ENCODE results near the gene DLX2. TPM values are rescaled to one million over a fixed set of nuclear protein-coding genes. Genes with fewer than 3 reads are reported as not detected.
A peak's percentile ranks its signal among the peaks of the same experiment; 100 is the strongest.

DLX2 gene
- total and polyA plus RNA-seq, 2 of the 13 experiments (the other 11 are each of a cell fraction or from before 2014, with no cell fraction given) = 0.07 to 0.15 TPM

DNA sequence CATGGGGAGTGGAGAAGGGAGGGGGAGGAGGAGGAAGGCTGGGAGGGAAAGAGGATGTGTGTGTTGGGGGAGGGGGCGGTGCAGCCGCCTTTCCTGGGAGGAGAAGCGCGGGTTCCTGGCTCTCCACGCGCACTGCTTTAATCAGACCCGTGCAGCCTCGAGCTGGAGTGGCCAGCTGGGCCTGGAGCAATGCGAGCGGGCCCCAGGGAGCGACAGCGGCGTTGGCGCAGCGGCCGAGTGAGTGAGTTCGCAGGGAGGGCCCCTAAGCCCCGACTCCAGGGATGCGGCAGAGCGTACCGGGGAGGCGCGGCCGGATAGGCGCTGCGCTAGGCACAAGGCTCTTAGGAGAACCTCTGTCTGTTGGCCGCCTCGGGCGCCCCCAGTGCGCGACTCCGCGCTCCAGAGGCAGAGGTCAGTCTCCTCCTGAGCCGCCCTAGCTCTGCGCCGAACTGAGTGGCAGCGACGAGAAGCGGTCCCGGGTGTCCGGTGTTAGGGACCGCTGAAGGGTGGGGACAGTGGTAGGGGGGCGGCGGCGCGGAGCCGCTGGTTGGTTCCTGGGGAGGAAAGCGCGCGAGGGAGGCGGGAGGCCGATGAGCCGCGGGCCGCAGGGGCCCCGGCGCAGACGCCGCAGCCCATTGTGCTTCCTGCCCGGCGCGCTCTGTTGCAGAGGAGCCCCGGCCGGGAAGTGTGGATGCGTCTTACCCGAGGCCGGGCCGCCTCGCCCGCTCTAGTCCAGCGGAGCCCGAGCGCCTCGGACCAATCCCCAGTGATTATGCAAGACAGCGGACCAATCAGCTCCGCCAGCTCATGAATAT is 17.8 kb downstream of the DLX2 start (continued):
- TF ChIP-seq SMAD9 (CRISPR knock-in tag; IDR thresholded peaks at IDR 0.05) = no peak
- TF ChIP-seq ZNF225 (CRISPR knock-in tag; IDR thresholded peaks at IDR 0.05) = no peak; the same call in 1 of the 2 replicates
- peak; percentile 45; the same call in 1 of the 2 replicates for TF ChIP-seq ETV5 (CRISPR knock-in tag; IDR thresholded peaks at IDR 0.05; ENCODE audit: borderline replicate concordance)
- TF ChIP-seq, protein P1, sequence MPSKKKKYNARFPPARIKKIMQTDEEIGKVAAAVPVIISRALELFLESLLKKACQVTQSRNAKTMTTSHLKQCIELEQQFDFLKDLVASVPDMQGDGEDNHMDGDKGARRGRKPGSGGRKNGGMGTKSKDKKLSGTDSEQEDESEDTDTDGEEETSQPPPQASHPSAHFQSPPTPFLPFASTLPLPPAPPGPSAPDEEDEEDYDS (CRISPR knock-in tag; IDR thresholded peaks at IDR 0.05) = peak; percentile 81
- TF ChIP-seq ZNF660 (CRISPR knock-in tag; IDR thresholded peaks at IDR 0.05; ENCODE audit: borderline replicate concordance, low read depth) = 0 out of 2 replicates have a peak, but pooled peaks have one; percentile 62
- peak; percentile 42 for TF ChIP-seq ZBTB43 (CRISPR knock-in tag; conservative IDR thresholded peaks at IDR 0.05)
- TF ChIP-seq ZBTB8A (CRISPR knock-in tag; IDR thresholded peaks at IDR 0.05; ENCODE audit: borderline replicate concordance, low read depth) = no peak
- TF ChIP-seq, protein P2, sequence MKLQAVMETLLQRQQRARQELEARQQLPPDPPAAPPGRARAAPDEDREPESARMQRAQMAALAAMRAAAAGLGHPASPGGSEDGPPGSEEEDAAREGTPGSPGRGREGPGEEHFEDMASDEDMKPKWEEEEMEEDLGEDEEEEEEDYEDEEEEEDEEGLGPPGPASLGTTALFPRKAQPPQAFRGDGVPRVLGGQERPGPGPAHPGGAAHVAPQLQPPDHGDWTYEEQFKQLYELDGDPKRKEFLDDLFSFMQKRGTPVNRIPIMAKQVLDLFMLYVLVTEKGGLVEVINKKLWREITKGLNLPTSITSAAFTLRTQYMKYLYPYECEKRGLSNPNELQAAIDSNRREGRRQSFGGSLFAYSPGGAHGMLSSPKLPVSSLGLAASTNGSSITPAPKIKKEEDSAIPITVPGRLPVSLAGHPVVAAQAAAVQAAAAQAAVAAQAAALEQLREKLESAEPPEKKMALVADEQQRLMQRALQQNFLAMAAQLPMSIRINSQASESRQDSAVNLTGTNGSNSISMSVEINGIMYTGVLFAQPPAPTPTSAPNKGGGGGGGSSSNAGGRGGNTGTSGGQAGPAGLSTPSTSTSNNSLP (IDR thresholded peaks at IDR 0.05; ENCODE audit: low read depth, low read length) = no peak
- TF ChIP-seq, protein P3, sequence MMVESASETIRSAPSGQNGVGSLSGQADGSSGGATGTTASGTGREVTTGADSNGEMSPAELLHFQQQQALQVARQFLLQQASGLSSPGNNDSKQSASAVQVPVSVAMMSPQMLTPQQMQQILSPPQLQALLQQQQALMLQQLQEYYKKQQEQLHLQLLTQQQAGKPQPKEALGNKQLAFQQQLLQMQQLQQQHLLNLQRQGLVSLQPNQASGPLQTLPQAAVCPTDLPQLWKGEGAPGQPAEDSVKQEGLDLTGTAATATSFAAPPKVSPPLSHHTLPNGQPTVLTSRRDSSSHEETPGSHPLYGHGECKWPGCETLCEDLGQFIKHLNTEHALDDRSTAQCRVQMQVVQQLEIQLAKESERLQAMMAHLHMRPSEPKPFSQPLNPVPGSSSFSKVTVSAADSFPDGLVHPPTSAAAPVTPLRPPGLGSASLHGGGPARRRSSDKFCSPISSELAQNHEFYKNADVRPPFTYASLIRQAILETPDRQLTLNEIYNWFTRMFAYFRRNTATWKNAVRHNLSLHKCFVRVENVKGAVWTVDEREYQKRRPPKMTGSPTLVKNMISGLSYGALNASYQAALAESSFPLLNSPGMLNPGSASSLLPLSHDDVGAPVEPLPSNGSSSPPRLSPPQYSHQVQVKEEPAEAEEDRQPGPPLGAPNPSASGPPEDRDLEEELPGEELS (CRISPR knock-in tag; IDR thresholded peaks at IDR 0.05) = peak; percentile 6; the same call in 1 of the 2 replicates
- peak; percentile 63; the same call in 1 of the 2 replicates for TF ChIP-seq HIVEP1 (CRISPR knock-in tag; IDR thresholded peaks at IDR 0.05)
- no peak for TF ChIP-seq MEIS1 (CRISPR knock-in tag; IDR thresholded peaks at IDR 0.05; ENCODE audit: borderline replicate concordance)
- TF ChIP-seq, protein P4, sequence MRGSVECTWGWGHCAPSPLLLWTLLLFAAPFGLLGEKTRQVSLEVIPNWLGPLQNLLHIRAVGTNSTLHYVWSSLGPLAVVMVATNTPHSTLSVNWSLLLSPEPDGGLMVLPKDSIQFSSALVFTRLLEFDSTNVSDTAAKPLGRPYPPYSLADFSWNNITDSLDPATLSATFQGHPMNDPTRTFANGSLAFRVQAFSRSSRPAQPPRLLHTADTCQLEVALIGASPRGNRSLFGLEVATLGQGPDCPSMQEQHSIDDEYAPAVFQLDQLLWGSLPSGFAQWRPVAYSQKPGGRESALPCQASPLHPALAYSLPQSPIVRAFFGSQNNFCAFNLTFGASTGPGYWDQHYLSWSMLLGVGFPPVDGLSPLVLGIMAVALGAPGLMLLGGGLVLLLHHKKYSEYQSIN (CRISPR knock-in tag; IDR thresholded peaks at IDR 0.05; ENCODE audit: borderline replicate concordance) = no peak
- no peak; the same call in 1 of the 2 replicates for TF ChIP-seq PAX8 (CRISPR knock-in tag; IDR thresholded peaks at IDR 0.05; ENCODE audit: borderline replicate concordance)
- no peak for TF ChIP-seq CREBL2 (CRISPR knock-in tag; IDR thresholded peaks at IDR 0.05; ENCODE audit: borderline replicate concordance)
